ENCODE data around the gene NMNAT1. TPM values are rescaled to one million over a fixed set of nuclear protein-coding genes. Genes with fewer than 3 reads are reported as not detected.

The NMNAT1 gene
- total RNA-seq, 1 experiment from 2014 or later = 7.6 TPM

GRCh38 chr1:10032590-10033358 lies 89.5 kb downstream of the NMNAT1 start, which contains the start of gene UBE4B:
TSS of gene UBE4B (plus strand) at chr1:10032958. CDS start at chr1:10033671, 713 bp downstream.
- H3K27ac ChIP-seq (ENCODE audit: low read length) = peak within 1 kb of the TSS; percentile 99
- H3K36me3 ChIP-seq (ENCODE audit: control insufficient read depth, insufficient read depth, low read length) = peaks cover 5% of the 10 kb centered on the region; the same call in 1 of the 2 replicates
- H3K27me3 ChIP-seq (ENCODE audit: control insufficient read depth, insufficient read depth, low read length) = no peaks in the 10 kb centered on the region
- H3K9me3 ChIP-seq (ENCODE audit: control insufficient read depth, insufficient read depth, low read depth, low read length) = no peaks in the 10 kb centered on the region
- no peak for TF ChIP-seq REST (IDR thresholded peaks at IDR 0.05; ENCODE audit: insufficient read depth in 1 of 2, low read depth in 2 of 2, low read length in 1 of 2)
- TF ChIP-seq SIN3A (IDR thresholded peaks at IDR 0.05; ENCODE audit: borderline replicate concordance, insufficient read depth, low read depth, low read length) = peak; percentile 85
- TF ChIP-seq POLR2AphosphoS5 (IDR thresholded peaks at IDR 0.05; ENCODE audit: low read depth, low read length) = peak; percentile 53
- TF ChIP-seq, protein P1, sequence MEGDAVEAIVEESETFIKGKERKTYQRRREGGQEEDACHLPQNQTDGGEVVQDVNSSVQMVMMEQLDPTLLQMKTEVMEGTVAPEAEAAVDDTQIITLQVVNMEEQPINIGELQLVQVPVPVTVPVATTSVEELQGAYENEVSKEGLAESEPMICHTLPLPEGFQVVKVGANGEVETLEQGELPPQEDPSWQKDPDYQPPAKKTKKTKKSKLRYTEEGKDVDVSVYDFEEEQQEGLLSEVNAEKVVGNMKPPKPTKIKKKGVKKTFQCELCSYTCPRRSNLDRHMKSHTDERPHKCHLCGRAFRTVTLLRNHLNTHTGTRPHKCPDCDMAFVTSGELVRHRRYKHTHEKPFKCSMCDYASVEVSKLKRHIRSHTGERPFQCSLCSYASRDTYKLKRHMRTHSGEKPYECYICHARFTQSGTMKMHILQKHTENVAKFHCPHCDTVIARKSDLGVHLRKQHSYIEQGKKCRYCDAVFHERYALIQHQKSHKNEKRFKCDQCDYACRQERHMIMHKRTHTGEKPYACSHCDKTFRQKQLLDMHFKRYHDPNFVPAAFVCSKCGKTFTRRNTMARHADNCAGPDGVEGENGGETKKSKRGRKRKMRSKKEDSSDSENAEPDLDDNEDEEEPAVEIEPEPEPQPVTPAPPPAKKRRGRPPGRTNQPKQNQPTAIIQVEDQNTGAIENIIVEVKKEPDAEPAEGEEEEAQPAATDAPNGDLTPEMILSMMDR (IDR thresholded peaks at IDR 0.05) = peak; percentile 98
- no peak for TF ChIP-seq TCF7L2 (IDR thresholded peaks at IDR 0.05; ENCODE audit: low read depth, low read length)
- peak; percentile 95 for ATAC-seq
- H3K4me1 ChIP-seq (ENCODE audit: control insufficient read depth, insufficient read depth, low read length) = peaks cover 11% of the 10 kb centered on the region; the same call in 1 of the 2 replicates
- in situ Hi-C loops (cut with HindIII; ENCODE audit: low pct_unique_long_range_greater_than_20kb, low sequenced_read_pairs) = no loop called here
- peak within 1 kb of the TSS; percentile 84 to 99 for H3K4me3 ChIP-seq (ENCODE audit: low read depth in 2 of 2, low read length in 2 of 2)
- TSS peak; percentile 90 for BruUV-seq (replicated peaks)
- intact Hi-C loops (cut with micrococcal nuclease; ENCODE audit: unreplicated experiment) = loop anchor here (2.0 kb wide), 1 partner anchor 90 kb away; the partner anchor contains the start of genes LZIC and NMNAT1
- ChIA-PET POLR2A (interaction anchor here (0.6 to 0.9 kb wide), 2 partner anchors 82 to 183 kb away, joined by 3 to 14 read pairs; no protein-coding TSS in a partner anchor), CTCF (interaction anchor here (0.5 to 0.6 kb wide), 2 partner anchors 79 to 82 kb away, joined by 4 to 5 read pairs; no protein-coding TSS in a partner anchor)
- DNase-seq (ENCODE audit: low read depth, low spot score) = peak; percentile 88

GRCh38 chr1:10033359-10033845 lies 90.1 kb downstream of the NMNAT1 start:
- Histone ChIP-seq H3K9me3 (ENCODE audit: control insufficient read depth, insufficient read depth, low read depth, low read length) (no peaks in the 10 kb centered on the region), H3K4me3 (ENCODE audit: low read depth in 2 of 2, low read length in 2 of 2) (peak overlapping the region; percentile 84 to 99), H3K4me1 (ENCODE audit: control insufficient read depth, insufficient read depth, low read length) (peaks cover 11% of the 10 kb centered on the region; the same call in 1 of the 2 replicates), H3K27me3 (ENCODE audit: control insufficient read depth, insufficient read depth, low read length) (no peaks in the 10 kb centered on the region), H3K36me3 (ENCODE audit: control insufficient read depth, insufficient read depth, low read length) (peaks cover 5% of the 10 kb centered on the region; the same call in 1 of the 2 replicates), H3K27ac (ENCODE audit: low read length) (peak overlapping the region; percentile 99)
- ATAC-seq = peak; percentile 64
- in situ Hi-C loops (cut with HindIII; ENCODE audit: low pct_unique_long_range_greater_than_20kb, low sequenced_read_pairs) (no loop called here), intact Hi-C loops (cut with micrococcal nuclease; ENCODE audit: unreplicated experiment) (loop anchor here (2.0 kb wide), 1 partner anchor 91 kb away; the partner anchor contains the start of genes LZIC and NMNAT1)
- POLR2A ChIA-PET = interaction anchor here (0.6 to 0.9 kb wide), 2 partner anchors 83 to 182 kb away, joined by 3 to 14 read pairs; no protein-coding TSS in a partner anchor
- no peak for TF ChIP-seq POLR2AphosphoS5 (IDR thresholded peaks at IDR 0.05; ENCODE audit: low read depth, low read length)
- TF ChIP-seq, protein P1 (IDR thresholded peaks at IDR 0.05) = no peak; the same call in 1 of the 2 replicates
- TF ChIP-seq REST (IDR thresholded peaks at IDR 0.05; ENCODE audit: insufficient read depth in 1 of 2, low read depth in 2 of 2, low read length in 1 of 2) = no peak
- TF ChIP-seq SIN3A (IDR thresholded peaks at IDR 0.05; ENCODE audit: borderline replicate concordance, insufficient read depth, low read depth, low read length) = no peak; the same call in 1 of the 2 replicates
- no peak; the same call in 1 of the 2 replicates for TF ChIP-seq TCF7L2 (IDR thresholded peaks at IDR 0.05; ENCODE audit: low read depth, low read length)
- DNase-seq (ENCODE audit: low read depth, low spot score) = no peak
- CTCF ChIA-PET = interaction anchor here (0.6 kb wide), 1 partner anchor 83 kb away, joined by 4 read pairs; no protein-coding TSS in a partner anchor
- BruUV-seq (replicated peaks) = no TSS peak
